GM12878 (cell line): Measurements from ENCODE around the gene USP34. TPM values are rescaled to one million over a fixed set of nuclear protein-coding genes. Genes with fewer than 3 reads are reported as not detected.

Experiments used
- ATAC-seq: fragments of 200-7000 bp; cut with Tn5 transposase; 3 replicates; pipeline ENCODE4 v1.9.1; 2020; ENCODE audit warnings: mild to moderate bottlenecking, moderate library complexity
- BruUV-seq: library from RNA; stranded (reverse); fragments of 400-500 nt; replicated peaks from 2 replicates; lab custom pipeline; 2021; lab: Mats Ljungman, UMichigan
- CTCF ChIA-PET: fragments of 300-600 bp; sonication (Branson Sonifier 250); formaldehyde crosslinking; extraction: SDS; loops from one replicate; lab custom pipeline; 2021; ENCODE audit warnings: inconsistent platforms; lab: Yijun Ruan, JAX
- POLR2A ChIA-PET: fragments of 350-600 bp; formaldehyde crosslinking; extraction: SDS; loops from one replicate; lab custom pipeline; 2021; ENCODE audit warnings: inconsistent platforms; lab: Charles Lee
- RAD21 ChIA-PET: fragments of 300-600 bp; sonication (Branson Sonifier 250); formaldehyde crosslinking; loops from one replicate; lab custom pipeline; 2023; ENCODE audit warnings: antibody characterized with exemption; ENCODE audit not compliant: unreplicated experiment; lab: Charles Lee
- SMC1A ChIA-PET: fragments of 300-600 bp; sonication (Branson Sonifier 250); formaldehyde crosslinking; loops from one replicate; lab custom pipeline; 2023; ENCODE audit not compliant: unreplicated experiment, uncharacterized antibody; lab: Charles Lee
- DNase-seq: peaks from one replicate; pipeline ENCODE4 v3.0.0-alpha.2; 2011; ENCODE audit warnings: low read depth, low spot score
- FAIRE-seq: peaks from 3 replicates; lab custom pipeline; 2011; peaks lifted over from hg19 to GRCh38; lab: Jason Lieb, UNC
- H2AFZ ChIP-seq: 2 replicates; pipeline ENCODE4 v1.6.0; 2011; ENCODE audit warnings: low read depth, low read length, control low read depth; ENCODE audit not compliant: control insufficient read depth
- H3K27ac ChIP-seq: 2 replicates; pipeline ENCODE4 v1.5.1; 2011; ENCODE audit warnings: control low read depth; ENCODE audit not compliant: control insufficient read depth, insufficient read depth
- H3K27me3 ChIP-seq, 2 experiments: replicated peaks in 1 of 2; 2 replicates each; pipeline versions ENCODE4 v1.6.0 to v1.6.1; 2011; ENCODE audit warnings: low read length in 1 of 2; ENCODE audit not compliant: control insufficient read depth in 2 of 2, insufficient read depth in 2 of 2
- H3K36me3 ChIP-seq, 2 experiments: 2 replicates each; pipeline ENCODE4 v1.5.1; 2011; ENCODE audit warnings: low read length in 1 of 2; ENCODE audit not compliant: control insufficient read depth in 2 of 2, insufficient read depth in 2 of 2
- H3K4me1 ChIP-seq: 2 replicates; pipeline ENCODE4 v1.6.1; 2011; ENCODE audit warnings: mild to moderate bottlenecking, low read length, moderate library complexity, mixed read lengths; ENCODE audit not compliant: control insufficient read depth, insufficient read depth
- H3K4me2 ChIP-seq: 2 replicates; pipeline ENCODE4 v1.6.0; 2011; ENCODE audit warnings: control low read depth; ENCODE audit not compliant: control insufficient read depth, insufficient read depth
- H3K4me3 ChIP-seq: fragments of 200-600 bp; sonication (generic); 2 replicates; pipeline ENCODE4 v1.5.1; 2016
- H3K79me2 ChIP-seq: 2 replicates; pipeline ENCODE4 v1.6.0; 2011; ENCODE audit warnings: low read length; ENCODE audit not compliant: control insufficient read depth, insufficient read depth
- H3K9ac ChIP-seq: 2 replicates; pipeline ENCODE4 v1.8.0; 2011; ENCODE audit warnings: low read length, control low read depth, mixed read lengths; ENCODE audit not compliant: control insufficient read depth, insufficient read depth
- H3K9me3 ChIP-seq: replicated peaks from 3 replicates; pipeline ENCODE4 v1.5.1; 2011; ENCODE audit warnings: mild to moderate bottlenecking, low read length; ENCODE audit not compliant: control insufficient read depth, insufficient read depth
- H4K20me1 ChIP-seq: 2 replicates; pipeline ENCODE4 v1.6.0; 2011; ENCODE audit not compliant: control insufficient read depth, insufficient read depth
- BRCA1 ChIP-seq: IDR thresholded peaks from 2 replicates; pipeline ENCODE4 v1.6.1; 2011; ENCODE audit warnings: low read depth, low read length, improper control_type of control experiment
- CTCF ChIP-seq, 3 experiments: IDR thresholded peaks in 2 of 3; conservative IDR thresholded peaks in 1 of 3; 2 replicates each; pipeline ENCODE4 v1.5.1; 2011; ENCODE audit warnings: low read depth in 3 of 3, low read length in 3 of 3, mild to moderate bottlenecking in 3 of 3, control low read depth in 2 of 3, moderate library complexity in 2 of 3, inconsistent platforms in 1 of 3, mixed read lengths in 1 of 3; ENCODE audit not compliant: control insufficient read depth in 2 of 3, insufficient read depth in 1 of 3; ENCODE audit errors: extremely low read depth in 1 of 3
- EGR1 ChIP-seq, 2 experiments: IDR thresholded peaks; 1 replicate in 1 of 2; 2 replicates in 1 of 2; pipeline ENCODE4 v1.6.1; 2011 to 2012; ENCODE audit warnings: low read depth in 2 of 2, low read length in 2 of 2, borderline replicate concordance in 1 of 2, mild to moderate bottlenecking in 1 of 2, moderate library complexity in 1 of 2
- HDGF ChIP-seq: fragments of 450-650 bp; IDR thresholded peaks from 2 replicates; pipeline ENCODE4 v1.6.1; 2016; ENCODE audit warnings: antibody characterized with exemption
- NFYB ChIP-seq: IDR thresholded peaks from 2 replicates; pipeline ENCODE4 v1.6.1; 2011; ENCODE audit warnings: low read depth, mild to moderate bottlenecking, low read length, improper control_type of control experiment, moderate library complexity; ENCODE audit not compliant: insufficient read depth
- NR2F1 ChIP-seq: fragments of 450-650 bp; conservative IDR thresholded peaks from 2 replicates; pipeline ENCODE4 v1.6.1; 2017; ENCODE audit warnings: mild to moderate bottlenecking
- POLR2AphosphoS2 ChIP-seq: IDR thresholded peaks from 2 replicates; pipeline ENCODE4 v1.6.1; 2011; ENCODE audit warnings: low read depth, mild to moderate bottlenecking, low read length, improper control_type of control experiment, moderate library complexity
- RB1 ChIP-seq: fragments of 450-650 bp; formaldehyde crosslinking; IDR thresholded peaks from 2 replicates; pipeline ENCODE4 v1.6.1; 2017; ENCODE audit warnings: mild to moderate bottlenecking, borderline replicate concordance
- STAT1 ChIP-seq: fragments of 450-650 bp; conservative IDR thresholded peaks from 2 replicates; pipeline ENCODE4 v1.6.1; 2014; ENCODE audit warnings: antibody characterized with exemption, mild to moderate bottlenecking
- SUZ12 ChIP-seq: fragments of 200-600 bp; sonication (generic); IDR thresholded peaks from one replicate; pipeline ENCODE4 v1.6.1; 2018; ENCODE audit warnings: antibody characterized with exemption, mild to moderate bottlenecking; ENCODE audit not compliant: unreplicated experiment
- TCF7 ChIP-seq: IDR thresholded peaks from 2 replicates; pipeline ENCODE4 v1.6.1; 2014; ENCODE audit warnings: antibody characterized with exemption, borderline replicate concordance
- USF1 ChIP-seq: IDR thresholded peaks from 2 replicates; pipeline ENCODE4 v1.6.1; 2011; ENCODE audit warnings: borderline replicate concordance, low read depth, mild to moderate bottlenecking, moderate library complexity, mixed read lengths, low read length; ENCODE audit not compliant: insufficient read depth; ENCODE audit errors: extremely low read length
- ZNF687 ChIP-seq: fragments of 450-650 bp; IDR thresholded peaks from 2 replicates; pipeline ENCODE4 v1.6.1; 2017; ENCODE audit warnings: mild to moderate bottlenecking, moderate library complexity
- WGBS: methylation state at CpG from one replicate; pipeline ENCODE4 v1.1.6; 2016; ENCODE audit warnings: low lambda C conversion rate; ENCODE audit not compliant: insufficient replicate concordance, insufficient coverage; ENCODE audit errors: missing lambda C conversion rate; 5-methylcytosine and 5-hydroxymethylcytosine counted together
- in situ Hi-C: fragments of 300-500 bp; cut with MboI; formaldehyde crosslinking; loops from 9 replicates; pipeline ENCODE4 v1.14.3; 2018; ENCODE audit warnings: mixed read lengths
- intact Hi-C: fragments of 100-400 bp; cut with micrococcal nuclease; formaldehyde crosslinking; loops from one replicate; pipeline ENCODE4 v1.14.2; 2022; ENCODE audit not compliant: unreplicated experiment
- polyA plus RNA-seq, 11 experiments: library from polyadenylated mRNA; depleted of rRNA in 4 of 11; unstranded in 6 of 11; stranded (reverse) in 5 of 11; fragments of >200 nt; fragmentation: Nextera tagmentation in 4 of 11; fragmentation: Illumina TruSeq in 1 of 11; extraction: Ambion mirVana in 4 of 11; extraction: Trizol in 1 of 11; gene quantifications; 1 replicate in 1 of 11; 2 replicates in 10 of 11; pipeline versions ENCODE4 v1.2.1 to v1.2.3, GENCODE V29; 2011 to 2016; ENCODE audit warnings: inconsistent platforms in 2 of 11, missing spikeins in 2 of 11, low read depth in 1 of 11
- total RNA-seq, 4 experiments: library from RNA; depleted of rRNA in 3 of 4; stranded (reverse); fragments of >200 nt in 3 of 4; fragmentation: Illumina TruSeq in 1 of 4; extraction: Trizol in 1 of 4; gene quantifications; 2 replicates each; pipeline versions ENCODE4 v1.2.1 to v1.2.3, GENCODE V29; 2013 to 2021

Gene USP34
- total and polyA plus RNA-seq, 10 of the 15 experiments (the other 5 are each of a cell fraction or from before 2014, with no cell fraction given), result 26.2 to 106 (median 62.1) TPM

GRCh38 chr2:61443342-61444041 is 27.4 kb downstream of the USP34 start:
- RAD21 ChIA-PET, result interaction anchor here (1.0 to 2.4 kb wide), 7 partner anchors 9 to 25 kb away, joined by 3 to 13 read pairs (median 6); no protein-coding TSS in a partner anchor
- no TSS peak for BruUV-seq
- peak; percentile 93 for ATAC-seq
- POLR2A ChIA-PET, result interaction anchor here (0.6 to 2.8 kb wide), 8 partner anchors 10 to 466 kb away, joined by 3 to 9 read pairs (median 4); no protein-coding TSS in a partner anchor
- H2AFZ ChIP-seq, result no peak overlapping the region
- H3K9ac ChIP-seq, result no peak overlapping the region
- peak overlapping the region; percentile 15 for H3K4me2 ChIP-seq
- peak; percentile 97 for DNase-seq
- peaks cover 7% of the 10 kb centered on the region for H3K9me3 ChIP-seq
- peaks cover 0 to 7% of the 10 kb centered on the region in 2 experiments; a peak in 3 of 4 replicates for H3K36me3 ChIP-seq
- H3K27me3 ChIP-seq, result no peaks in the 10 kb centered on the region
- FAIRE-seq, result peak; percentile 96
- in situ Hi-C loops (no loop called here), intact Hi-C loops (no loop called here)
- SMC1A ChIA-PET, result interaction anchor here (0.6 to 3.9 kb wide), 13 partner anchors 11 to 95 kb away, joined by 3 to 32 read pairs (median 7); partner anchors contain the start of gene XPO1
- no peak overlapping the region for H3K4me3 ChIP-seq
- no peaks in the 10 kb centered on the region for H4K20me1 ChIP-seq
- 29% methylated on average over 7 of the region's 7 CpGs for WGBS
- CTCF ChIA-PET, result interaction anchor here (0.7 to 3.1 kb wide), 4 partner anchors 10 to 27 kb away, joined by 3 to 22 read pairs (median 5); no protein-coding TSS in a partner anchor
- peaks cover 93% of the 10 kb centered on the region for H3K79me2 ChIP-seq
- peak overlapping the region; percentile 76 for H3K27ac ChIP-seq
- peaks cover 46% of the 10 kb centered on the region for H3K4me1 ChIP-seq
- no peak for TF ChIP-seq NFYB
- TF ChIP-seq SUZ12, result no peak
- TF ChIP-seq RB1, result peak; percentile 57; the same call in 1 of the 2 replicates
- TF ChIP-seq USF1, result no peak
- TF ChIP-seq HDGF, result 0 out of 2 replicates have a peak, but pooled peaks have one; percentile 24
- no peak for TF ChIP-seq STAT1
- TF ChIP-seq TCF7, result peak; percentile 45; the same call in 1 of the 2 replicates
- peak; percentile 90 for TF ChIP-seq NR2F1
- peak; percentile 96 for TF ChIP-seq ZNF687
- TF ChIP-seq BRCA1, result no peak
- TF ChIP-seq EGR1 (IDR thresholded peaks at IDR 0.05; ENCODE audit: borderline replicate concordance in 1 of 2, low read depth in 2 of 2, low read length in 2 of 2), result no peak
- TF ChIP-seq POLR2AphosphoS2, result no peak
- TF ChIP-seq CTCF (IDR thresholded peaks at IDR 0.05 in 2 of 3, conservative IDR thresholded peaks at IDR 0.05 in 1 of 3; ENCODE audit: control insufficient read depth in 2 of 3, extremely low read depth in 1 of 3, insufficient read depth in 1 of 3, low read depth in 3 of 3, low read length in 3 of 3), result no peak
